Transverse colon (tissue), 3 donors: ENCODE data around the gene PDE9A.

ENCODE experiments used
- POLR2A ChIP-seq: fragments of 450-650 bp; IDR thresholded peaks from one replicate; pipeline ENCODE4 v1.6.1; 2016; ENCODE audit warnings: antibody characterized with exemption, mild to moderate bottlenecking, moderate library complexity
- TF ChIP-seq, protein P1 (sequence below), 5 experiments: fragments of 200-600 bp in 3 of 5; fragments of 450-650 bp in 2 of 5; sonication (generic) in 3 of 5; IDR thresholded peaks; 1 replicate in 2 of 5; 2 replicates in 3 of 5; pipeline ENCODE4 v1.5.1; 2016 to 2017; ENCODE audit warnings: antibody characterized with exemption in 5 of 5, inconsistent platforms in 3 of 5, mild to moderate bottlenecking in 2 of 5, moderate library complexity in 1 of 5

DNA sequence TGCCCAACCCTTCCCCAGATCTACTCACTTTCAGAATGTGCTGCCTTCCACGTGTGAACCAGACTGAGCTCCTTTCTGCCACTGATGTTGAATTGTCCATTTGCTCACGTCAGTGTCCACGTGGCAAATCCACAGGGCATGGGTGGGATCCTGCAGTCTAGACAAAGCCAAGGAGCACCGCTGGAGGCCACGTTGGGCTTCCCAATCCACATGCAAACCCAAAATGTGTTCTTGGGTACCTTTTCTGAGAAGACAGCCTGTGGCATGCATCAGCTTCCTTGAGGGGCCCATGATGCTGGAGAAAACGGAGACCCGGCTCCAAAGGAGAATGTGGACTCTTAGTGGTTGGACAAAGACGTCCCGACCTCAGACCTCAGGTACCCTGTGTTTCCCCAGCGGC, 87.6 kb downstream of the PDE9A start:
- TF ChIP-seq POLR2A: no peak
- TF ChIP-seq, protein P1, sequence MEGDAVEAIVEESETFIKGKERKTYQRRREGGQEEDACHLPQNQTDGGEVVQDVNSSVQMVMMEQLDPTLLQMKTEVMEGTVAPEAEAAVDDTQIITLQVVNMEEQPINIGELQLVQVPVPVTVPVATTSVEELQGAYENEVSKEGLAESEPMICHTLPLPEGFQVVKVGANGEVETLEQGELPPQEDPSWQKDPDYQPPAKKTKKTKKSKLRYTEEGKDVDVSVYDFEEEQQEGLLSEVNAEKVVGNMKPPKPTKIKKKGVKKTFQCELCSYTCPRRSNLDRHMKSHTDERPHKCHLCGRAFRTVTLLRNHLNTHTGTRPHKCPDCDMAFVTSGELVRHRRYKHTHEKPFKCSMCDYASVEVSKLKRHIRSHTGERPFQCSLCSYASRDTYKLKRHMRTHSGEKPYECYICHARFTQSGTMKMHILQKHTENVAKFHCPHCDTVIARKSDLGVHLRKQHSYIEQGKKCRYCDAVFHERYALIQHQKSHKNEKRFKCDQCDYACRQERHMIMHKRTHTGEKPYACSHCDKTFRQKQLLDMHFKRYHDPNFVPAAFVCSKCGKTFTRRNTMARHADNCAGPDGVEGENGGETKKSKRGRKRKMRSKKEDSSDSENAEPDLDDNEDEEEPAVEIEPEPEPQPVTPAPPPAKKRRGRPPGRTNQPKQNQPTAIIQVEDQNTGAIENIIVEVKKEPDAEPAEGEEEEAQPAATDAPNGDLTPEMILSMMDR (IDR thresholded peaks at IDR 0.05): no peak
